ENCODE measurements around the gene TMEM17.

- no peak for TF ChIP-seq MAX (IDR thresholded peaks at IDR 0.05; ENCODE audit: insufficient read depth, insufficient read length)
- no peak for TF ChIP-seq EZH2 (IDR thresholded peaks at IDR 0.05; ENCODE audit: borderline replicate concordance, low read depth, low read length, severe bottlenecking)
- TF ChIP-seq, protein P1, sequence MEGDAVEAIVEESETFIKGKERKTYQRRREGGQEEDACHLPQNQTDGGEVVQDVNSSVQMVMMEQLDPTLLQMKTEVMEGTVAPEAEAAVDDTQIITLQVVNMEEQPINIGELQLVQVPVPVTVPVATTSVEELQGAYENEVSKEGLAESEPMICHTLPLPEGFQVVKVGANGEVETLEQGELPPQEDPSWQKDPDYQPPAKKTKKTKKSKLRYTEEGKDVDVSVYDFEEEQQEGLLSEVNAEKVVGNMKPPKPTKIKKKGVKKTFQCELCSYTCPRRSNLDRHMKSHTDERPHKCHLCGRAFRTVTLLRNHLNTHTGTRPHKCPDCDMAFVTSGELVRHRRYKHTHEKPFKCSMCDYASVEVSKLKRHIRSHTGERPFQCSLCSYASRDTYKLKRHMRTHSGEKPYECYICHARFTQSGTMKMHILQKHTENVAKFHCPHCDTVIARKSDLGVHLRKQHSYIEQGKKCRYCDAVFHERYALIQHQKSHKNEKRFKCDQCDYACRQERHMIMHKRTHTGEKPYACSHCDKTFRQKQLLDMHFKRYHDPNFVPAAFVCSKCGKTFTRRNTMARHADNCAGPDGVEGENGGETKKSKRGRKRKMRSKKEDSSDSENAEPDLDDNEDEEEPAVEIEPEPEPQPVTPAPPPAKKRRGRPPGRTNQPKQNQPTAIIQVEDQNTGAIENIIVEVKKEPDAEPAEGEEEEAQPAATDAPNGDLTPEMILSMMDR (IDR thresholded peaks at IDR 0.05; ENCODE audit: extremely low read depth in 1 of 2, insufficient read depth in 1 of 2, low read depth in 1 of 2, low read length in 2 of 2): no peak
- no peak for TF ChIP-seq POLR2A (IDR thresholded peaks at IDR 0.05; ENCODE audit: low read depth, low read length)
- no peak for TF ChIP-seq POLR2AphosphoS5 (IDR thresholded peaks at IDR 0.05; ENCODE audit: insufficient read depth, low read depth, low read length)
- TF ChIP-seq JUN (IDR thresholded peaks at IDR 0.05; ENCODE audit: borderline replicate concordance, insufficient read depth, insufficient read length, low read depth): no peak
Observed at GRCh38 chr2:62498739-62499138, 7.3 kb downstream of the TMEM17 start.
